ENCODE measurements around the gene FERD3L.
"Not testable (repeated sequence)": the region's sequence is repeated elsewhere in the genome, so short reads cannot be mapped to it uniquely, and the experiment has no call there.

The FERD3L gene

DNA sequence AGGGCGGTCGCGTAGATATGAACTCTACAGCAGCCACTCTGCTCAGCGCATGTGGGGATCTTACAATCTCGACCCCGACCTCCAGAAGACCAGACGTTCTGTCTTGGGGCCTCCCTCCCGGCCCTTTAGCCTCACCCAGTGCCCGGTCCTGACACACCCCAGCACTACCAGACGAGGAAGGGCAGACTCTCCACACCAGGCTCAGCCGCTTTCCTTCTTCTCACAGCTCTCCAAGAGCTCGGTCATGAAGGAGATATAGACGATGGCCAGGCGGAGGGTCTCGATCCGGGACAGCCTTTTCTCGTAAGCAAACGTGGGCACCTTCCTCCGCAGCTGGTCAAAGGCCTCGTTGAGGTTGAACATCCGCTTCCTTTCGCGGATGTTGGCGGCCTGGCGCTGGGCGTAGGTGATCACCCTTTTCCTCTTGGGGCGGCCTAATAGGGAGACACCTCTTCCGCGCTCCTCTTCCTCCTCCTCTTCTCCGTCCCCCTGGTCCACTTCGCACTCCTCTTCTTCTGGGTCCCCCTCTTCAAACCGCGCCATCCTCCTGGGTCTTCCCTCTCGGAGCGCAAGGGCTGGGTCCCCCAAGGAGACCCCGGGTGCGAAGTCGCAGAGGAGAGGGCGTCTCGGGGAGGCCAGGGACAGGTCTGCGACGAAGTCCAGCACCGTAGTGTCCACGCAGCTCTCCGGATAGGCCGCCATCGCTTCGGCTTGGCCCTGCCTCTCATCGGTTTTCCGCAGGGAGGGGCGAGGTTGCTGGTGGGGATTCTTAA lies at the start of gene FERD3L:
Gene FERD3L, minus strand, starts transcription at position 761 of the 773 bp plus-strand sequence. Its CDS starts 59 bp downstream, at position 702.
- DNase-seq (ENCODE audit: low read depth): no peak

GRCh38 chr7:19194417-19194816 lies 49.2 kb upstream of the FERD3L start:
- DNase-seq (ENCODE audit: low read depth): not testable (repeated sequence)

- no peak for DNase-seq (ENCODE audit: low read depth)
Observed at GRCh38 chr7:19181634-19182033, 36.4 kb upstream of the FERD3L start.

GRCh38 chr7:19178595-19178994 lies 33.4 kb upstream of the FERD3L start:
- DNase-seq (ENCODE audit: low read depth): no peak

GRCh38 chr7:19177269-19177668 lies 32.0 kb upstream of the FERD3L start:
- DNase-seq (ENCODE audit: low read depth): no peak

- DNase-seq (ENCODE audit: low read depth): no peak
Observed at GRCh38 chr7:19175241-19175640, 30.0 kb upstream of the FERD3L start.

GRCh38 chr7:19161671-19162070 lies 16.4 kb upstream of the FERD3L start:
- DNase-seq (ENCODE audit: low read depth): peak; percentile 22

- no peak for DNase-seq (ENCODE audit: low read depth)
Observed at GRCh38 chr7:19146699-19147098, 1.5 kb upstream of the FERD3L start.

DNA sequence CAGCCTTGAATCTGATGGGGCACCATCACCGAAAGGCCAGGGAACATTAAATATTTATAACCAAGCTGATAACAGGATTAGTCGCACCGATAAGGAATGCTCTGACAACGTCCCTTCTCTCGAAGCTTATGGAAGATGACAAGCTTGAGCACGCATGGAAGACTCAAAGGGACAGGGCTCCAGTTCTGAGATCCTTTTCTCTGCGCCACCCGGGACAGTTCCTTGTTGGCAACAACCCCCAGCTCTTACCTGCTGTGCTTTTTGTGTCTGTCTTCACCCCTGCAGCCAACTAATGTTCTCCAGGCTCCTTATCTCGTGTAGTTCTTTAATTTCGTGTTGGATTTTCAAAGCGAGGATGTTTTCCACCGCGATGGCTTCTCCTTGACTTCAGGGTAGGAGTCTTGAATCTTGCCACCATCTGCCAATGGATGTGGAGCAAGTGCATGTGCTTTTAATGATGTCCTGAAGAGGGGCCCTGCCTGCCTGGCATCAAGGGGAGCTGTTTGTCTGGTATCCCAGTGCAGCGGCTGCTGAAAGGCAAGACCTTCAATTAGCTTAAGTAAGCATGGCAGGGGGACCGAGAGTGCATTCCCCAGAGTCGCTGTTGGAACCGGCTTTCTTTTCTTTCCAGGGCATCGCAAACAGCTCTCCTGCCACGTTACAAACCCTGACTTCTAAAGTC lies 354 bp upstream of the FERD3L start:
- no peak for DNase-seq (ENCODE audit: low read depth)

- DNase-seq (ENCODE audit: low read depth): no peak
Observed at GRCh38 chr7:19143881-19144574, 1.2 kb downstream of the FERD3L start.

DNA sequence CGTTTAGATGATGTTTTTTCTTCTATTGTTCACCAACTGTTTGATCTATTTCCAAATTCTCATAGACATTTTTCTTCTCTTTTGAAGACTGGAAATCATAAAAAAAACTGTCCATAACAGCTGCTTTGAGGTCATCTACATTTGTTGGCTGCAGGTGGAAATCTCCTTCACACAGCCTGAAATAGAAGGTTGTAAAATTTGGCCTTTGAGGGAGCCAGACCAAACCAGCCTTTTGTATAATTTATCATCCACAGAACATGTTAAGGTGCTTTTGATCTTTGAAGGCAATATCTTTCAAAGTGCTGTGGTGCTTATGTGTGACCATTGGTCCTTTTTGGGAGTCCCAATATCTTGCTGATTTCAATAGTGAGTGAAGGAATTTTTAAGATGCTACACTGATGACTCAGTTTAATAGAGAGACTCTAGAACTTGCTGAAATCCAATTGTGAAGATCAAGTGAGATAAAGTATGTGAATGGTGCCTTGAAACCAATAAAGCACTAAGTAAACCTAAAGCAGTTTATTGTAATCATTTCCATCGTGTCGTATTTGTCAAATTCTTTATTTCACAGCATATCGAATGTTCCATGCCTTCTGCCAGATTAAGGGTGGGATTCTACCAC lies 5.4 kb downstream of the FERD3L start:
- DNase-seq (ENCODE audit: low read depth): no peak

DNA sequence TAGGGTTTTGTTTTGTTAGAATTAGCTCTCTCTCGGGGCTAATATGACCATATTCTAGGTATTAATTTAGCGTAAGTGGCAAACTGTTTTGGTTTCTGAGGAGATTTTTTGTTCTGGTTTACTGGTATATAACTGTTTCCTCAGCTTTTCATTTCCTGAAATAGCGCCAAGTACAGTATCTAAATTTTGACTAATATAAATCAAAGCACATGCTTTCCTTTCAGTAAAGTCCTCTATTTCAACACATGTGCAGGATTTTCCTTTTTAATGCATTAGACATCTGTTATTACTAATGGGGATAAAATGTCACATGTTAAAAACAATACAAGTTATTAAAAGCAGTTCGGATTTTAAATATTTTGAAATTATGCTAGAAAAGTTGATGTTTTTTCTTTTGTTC lies 11.3 kb downstream of the FERD3L start:
- no peak for DNase-seq (ENCODE audit: low read depth)

GRCh38 chr7:19133390-19133789 lies 11.8 kb downstream of the FERD3L start:
- DNase-seq (ENCODE audit: low read depth): no peak

GRCh38 chr7:19128856-19129255 lies 16.4 kb downstream of the FERD3L start:
- no peak for DNase-seq (ENCODE audit: low read depth)

DNA sequence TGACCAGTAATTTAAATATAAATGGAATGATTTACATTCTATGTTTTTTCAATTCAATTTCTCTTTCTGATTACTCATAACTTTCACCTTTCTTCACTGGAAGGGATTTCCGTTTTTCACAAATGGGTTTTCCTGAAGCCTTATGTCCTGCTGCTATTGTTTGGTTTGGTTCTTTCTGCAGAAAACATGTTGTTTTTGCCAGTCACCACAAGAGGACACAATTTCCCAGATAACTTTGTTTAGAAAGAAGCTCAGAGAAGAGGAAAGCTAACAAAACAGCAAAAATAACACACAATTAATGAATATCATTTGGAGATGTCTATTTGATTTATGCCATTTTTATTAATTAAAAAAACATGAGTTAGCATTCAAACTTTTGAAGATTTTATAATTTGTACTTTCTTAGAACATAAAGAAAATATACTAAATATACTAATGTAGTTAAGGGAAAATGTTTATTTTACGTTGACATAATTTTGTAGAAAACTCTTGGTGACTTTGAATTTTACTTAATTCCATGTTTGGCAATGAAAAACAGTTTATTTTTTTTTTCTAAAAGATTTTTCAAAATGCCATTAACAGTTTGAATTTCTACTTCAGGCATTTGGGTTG lies 23.1 kb downstream of the FERD3L start:
- DNase-seq (ENCODE audit: low read depth): no peak

- no peak for DNase-seq (ENCODE audit: low read depth)
Observed at GRCh38 chr7:19119870-19120486, 25.2 kb downstream of the FERD3L start.

- DNase-seq (ENCODE audit: low read depth): no peak
Observed at GRCh38 chr7:19119372-19119771, 25.8 kb downstream of the FERD3L start.

- no peak for DNase-seq (ENCODE audit: low read depth)
Observed at GRCh38 chr7:19118636-19119371, 26.4 kb downstream of the FERD3L start.

- DNase-seq (ENCODE audit: low read depth): no peak
Observed at GRCh38 chr7:19117870-19118608, 27.2 kb downstream of the FERD3L start.

Measured in non-pigmented ciliary epithelial cell (primary cell).